Adrenal gland (tissue), 12 donors: ENCODE measurements around the gene KLF15. TPM values are rescaled to one million over a fixed set of nuclear protein-coding genes. Genes with fewer than 3 reads are reported as not detected.

Experiments used
- polyA plus RNA-seq, 3 donors: library from polyadenylated mRNA; stranded (reverse); fragments of 200-250 nt in 2 of 3; fragments of 350-450 nt in 1 of 3; fragmentation: Illumina TruSeq in 1 of 3; extraction: RNeasy Lipid Tissue Mini Kit (QIAGEN cat#74804) in 1 of 3; gene quantifications; one replicate each; pipeline ENCODE4 v1.2.3, GENCODE V29; 2013 to 2014
- total RNA-seq, 9 donors: library from RNA; depleted of rRNA in 4 of 9; stranded (reverse); fragments of >200 nt in 4 of 9; fragments of 120-200 nt in 1 of 9; fragmentation: NEBNext Ultra II Directional in 1 of 9; extraction: Animal tissue kit (Norgen Biotek cat#: 25700) in 1 of 9; gene quantifications; one replicate each; pipeline versions ENCODE4 v1.1.0 to v1.2.4, GENCODE V29; 2013 to 2023
- donor health status: healthy with polysubstance abuse.
- donor health status: Bipolar disorder and iron deficiency.
- donor health status: DM: yes; HTN: yes; CAD: no.
- donor health status: DM: no; HTN: no; CAD: no.
- donor health status: DM: no; HTN: no; CAD: no.
- donor health status: DM: yes; HTN: yes; CAD: no.

The KLF15 gene
- total and polyA plus RNA-seq, 12 donors, result 2.0 to 22.4 (median 11.8) TPM

Other genes starting within 250 kb of the KLF15 start
- 100 to 1,000 TPM in 3 of 9 donors, 10 to 100 TPM in 5, under 1 TPM in 1; 0.44 to 136 (median 81.1) TPM for gene ALDH1L1, start 176.8 kb downstream of the KLF15 start, total RNA-seq
- 10 to 100 TPM; 19.3 to 34.0 (median 22.0) TPM for gene ALDH1L1, start 176.8 kb downstream of the KLF15 start, polyA plus RNA-seq
- under 1 TPM in 1 of 9 donors, not detected in 8; 0.17 TPM for gene CFAP100, start 37.5 kb upstream of the KLF15 start, total RNA-seq
- gene CFAP100, start 37.5 kb upstream of the KLF15 start, polyA plus RNA-seq, result not detected
- gene ZXDC, start 118.5 kb upstream of the KLF15 start, total RNA-seq, result 10 to 100 TPM; 25.2 to 45.2 (median 32.5) TPM
- 10 to 100 TPM; 16.4 to 18.4 (median 17.4) TPM for gene ZXDC, start 118.5 kb upstream of the KLF15 start, polyA plus RNA-seq
- gene UROC1, start 160.4 kb upstream of the KLF15 start, total RNA-seq, result under 1 TPM in 2 of 9 donors, not detected in 7; under 0.01 to 0.22 TPM
- gene UROC1, start 160.4 kb upstream of the KLF15 start, polyA plus RNA-seq, result under 1 TPM in 2 of 3 donors, not detected in 1; 0.03 to 0.04 TPM
- 1 to 10 TPM in 4 of 9 donors, under 1 TPM in 5; 0.22 to 3.0 (median 0.55) TPM for gene CHST13, start 166.7 kb upstream of the KLF15 start, total RNA-seq
- gene CHST13, start 166.7 kb upstream of the KLF15 start, polyA plus RNA-seq, result under 1 TPM in 2 of 3 donors, not detected in 1; 0.67 to 0.80 TPM
- not detected for gene C3orf22, start 201.5 kb upstream of the KLF15 start, total RNA-seq
- not detected for gene C3orf22, start 201.5 kb upstream of the KLF15 start, polyA plus RNA-seq